HL-60/S4 treated with retinoic acid at 250 ng/mL for 4 days and 3 days (cell line): Measurements from ENCODE around the gene PPFIBP1.
"Not testable (repeated sequence)": the region's sequence is repeated elsewhere in the genome, so short reads cannot be mapped to it uniquely, and the experiment has no call there.

Experiments
- in situ Hi-C: fragments of 300-500 bp; cut with MboI; formaldehyde crosslinking; loops from 2 replicates; pipeline ENCODE4 v1.7.0; 2022; ENCODE audit warnings: low sequenced_read_pairs

PPFIBP1 gene

GRCh38 chr12:27620121-27620520 is 96.1 kb downstream of the PPFIBP1 start:
- in situ Hi-C loops = no loop called here

GRCh38 chr12:27622436-27623195 is 98.6 kb downstream of the PPFIBP1 start:
- in situ Hi-C loops = no loop called here

GRCh38 chr12:27623645-27624044 is 99.6 kb downstream of the PPFIBP1 start:
- in situ Hi-C loops = no loop called here

- in situ Hi-C loops = no loop called here
Observed at GRCh38 chr12:27624586-27624985, 100.6 kb downstream of the PPFIBP1 start.

- in situ Hi-C loops = no loop called here
Observed at GRCh38 chr12:27627123-27627852, 103.3 kb downstream of the PPFIBP1 start.

- in situ Hi-C loops = not testable (repeated sequence)
Observed at GRCh38 chr12:27627853-27628469, 104.0 kb downstream of the PPFIBP1 start.

- in situ Hi-C loops = not testable (repeated sequence)
Observed at GRCh38 chr12:27630219-27630618, 106.2 kb downstream of the PPFIBP1 start.

- in situ Hi-C loops = no loop called here
Observed at GRCh38 chr12:27631365-27631764, 107.4 kb downstream of the PPFIBP1 start.

GRCh38 chr12:27631813-27632491 is 107.9 kb downstream of the PPFIBP1 start:
- in situ Hi-C loops = no loop called here

- in situ Hi-C loops = no loop called here
Observed at GRCh38 chr12:27635349-27635972, 111.5 kb downstream of the PPFIBP1 start.

- in situ Hi-C loops = not testable (repeated sequence)
Observed at GRCh38 chr12:27636569-27636968, 112.6 kb downstream of the PPFIBP1 start.

GRCh38 chr12:27637524-27637923 is 113.5 kb downstream of the PPFIBP1 start:
- in situ Hi-C loops = no loop called here

GRCh38 chr12:27639265-27639664 is 115.3 kb downstream of the PPFIBP1 start:
- in situ Hi-C loops = no loop called here

- in situ Hi-C loops = not testable (repeated sequence)
Observed at GRCh38 chr12:27640566-27641200, 116.7 kb downstream of the PPFIBP1 start.

GRCh38 chr12:27642361-27642760 is 118.4 kb downstream of the PPFIBP1 start:
- in situ Hi-C loops = not testable (repeated sequence)

- in situ Hi-C loops = not testable (repeated sequence)
Observed at GRCh38 chr12:27642892-27643291, 118.9 kb downstream of the PPFIBP1 start.

GRCh38 chr12:27644158-27644845 is 120.3 kb downstream of the PPFIBP1 start:
- in situ Hi-C loops = no loop called here

GRCh38 chr12:27645671-27646070 is 121.7 kb downstream of the PPFIBP1 start:
- in situ Hi-C loops = no loop called here

GRCh38 chr12:27646149-27646548 is 122.1 kb downstream of the PPFIBP1 start:
- in situ Hi-C loops = no loop called here

- in situ Hi-C loops = no loop called here
Observed at GRCh38 chr12:27650011-27650410, 126.0 kb downstream of the PPFIBP1 start.
